Psoas muscle (tissue), 8 donors: ENCODE data around the gene SLC38A10. TPM values are rescaled to one million over a fixed set of nuclear protein-coding genes. Genes with fewer than 3 reads are reported as not detected.

Experiments used
- ATAC-seq, 4 donors: fragments of 200-7000 bp; cut with Tn5 transposase; one replicate each; pipeline ENCODE4 v1.9.1; 2020; ENCODE audit warnings: moderate library complexity in 3 of 4, mild to moderate bottlenecking in 2 of 4
- DNase-seq, 2 donors: peaks; one replicate each; pipeline ENCODE4 v3.0.0-alpha.2; 2020
- H3K27ac ChIP-seq: fragments of 200-600 bp; one replicate; pipeline ENCODE4 v1.8.0; 2022
- H3K27me3 ChIP-seq, 3 donors: fragments of 200-600 bp in 1 of 3; one replicate each; pipeline versions ENCODE4 v1.6.1 to v1.8.0; 2013 to 2022; ENCODE audit warnings: low read length in 2 of 3, mild to moderate bottlenecking in 2 of 3, moderate library complexity in 1 of 3; ENCODE audit not compliant: insufficient read depth in 3 of 3
- H3K36me3 ChIP-seq, 2 donors: fragments of 200-600 bp in 1 of 2; one replicate each; pipeline versions ENCODE4 v1.6.1 to v1.8.0; 2013 to 2022; ENCODE audit warnings: low read depth in 1 of 2, mild to moderate bottlenecking in 1 of 2, moderate library complexity in 1 of 2; ENCODE audit not compliant: insufficient read depth in 1 of 2
- H3K4me1 ChIP-seq: fragments of 200-600 bp; one replicate; pipeline ENCODE4 v1.8.0; 2022
- H3K4me3 ChIP-seq: fragments of 200-600 bp; one replicate; pipeline ENCODE4 v1.8.0; 2022; ENCODE audit warnings: mild to moderate bottlenecking
- H3K9me3 ChIP-seq: fragments of 200-600 bp; one replicate; pipeline ENCODE4 v1.8.0; 2022
- CTCF ChIP-seq: fragments of 200-600 bp; IDR thresholded peaks from one replicate; pipeline ENCODE4 v1.8.0; 2022; ENCODE audit warnings: antibody characterized with exemption
- WGBS, 3 donors: extraction: QIAGEN DNeasy Blood & Tissue Kit; methylation state at CpG; one replicate each; pipeline versions ENCODE4 v1.1.6 to v1.1.7; 2013; 5-methylcytosine and 5-hydroxymethylcytosine counted together
- intact Hi-C, 2 donors: fragments of 100-400 bp; cut with DNase I; formaldehyde crosslinking; loops; one replicate each; pipeline versions ENCODE4 v1.11.0 to v1.14.2; 2022
- polyA plus RNA-seq, 3 donors: library from polyadenylated mRNA; stranded (reverse); fragments of 200-250 nt; gene quantifications; one replicate each; pipeline ENCODE4 v1.2.3, GENCODE V29; 2013
- total RNA-seq, 4 donors: library from RNA; stranded (reverse); fragmentation: NEBNext Ultra II Directional in 2 of 4; extraction: Animal tissue kit (Norgen Biotek cat#: 25700) in 2 of 4; gene quantifications; one replicate each; pipeline versions ENCODE4 v1.2.1 to v1.2.4, GENCODE V29; 2021 to 2023
- donor health status: healthy with polysubstance abuse.
- donor health status: DM: no; HTN: no; CAD: no; lungs with moderate emphysema.
- donor health status: Bipolar disorder and iron deficiency.
- donor health status: healthy.
- donor health status: DM: yes; HTN: yes; CAD: no.
- donor health status: DM: no; HTN: no; CAD: no.
- donor health status: DM: no; HTN: no; CAD: no.
- donor health status: DM: yes; HTN: yes; CAD: no.

SLC38A10 gene
- total and polyA plus RNA-seq, 7 donors, result 16.7 to 40.6 (median 19.8) TPM

GRCh38 chr17:81314398-81315081 lies 19.4 kb upstream of the SLC38A10 start:
- DNase-seq (no peak), ATAC-seq (no peak)
- TF ChIP-seq CTCF, result no peak
- Histone ChIP-seq H3K27ac (no peak overlapping the region), H3K4me1 (peaks cover 13% of the 10 kb centered on the region), H3K4me3 (no peak overlapping the region), H3K36me3 (no peaks in the 10 kb centered on the region), H3K9me3 (no peaks in the 10 kb centered on the region), H3K27me3 (no peaks in the 10 kb centered on the region)
- intact Hi-C loops, result no loop called here
- WGBS, 3 donors, result 79 to 83% (median 80%) methylated on average over 21 of the region's 21 CpGs

GRCh38 chr17:81313776-81314397 lies 18.8 kb upstream of the SLC38A10 start:
- DNase-seq (no peak), ATAC-seq (no peak)
- intact Hi-C loops, result no loop called here
- peaks cover 15% of the 10 kb centered on the region for H3K4me1 ChIP-seq
- no peak overlapping the region for H3K4me3 ChIP-seq
- 84 to 90% (median 84%) methylated on average over 17 of the region's 17 CpGs for WGBS, 3 donors
- H3K27ac ChIP-seq, result no peak overlapping the region
- no peaks in the 10 kb centered on the region for H3K9me3 ChIP-seq
- TF ChIP-seq CTCF, result no peak
- no peaks in the 10 kb centered on the region for H3K36me3 ChIP-seq
- no peaks in the 10 kb centered on the region for H3K27me3 ChIP-seq

GRCh38 chr17:81312624-81313325 lies 17.7 kb upstream of the SLC38A10 start:
- no peak for ATAC-seq
- DNase-seq, result no peak
- no peak overlapping the region for H3K27ac ChIP-seq
- peaks cover 20% of the 10 kb centered on the region for H3K4me1 ChIP-seq
- intact Hi-C loops, result no loop called here
- TF ChIP-seq CTCF, result no peak
- no peaks in the 10 kb centered on the region for H3K36me3 ChIP-seq
- no peaks in the 10 kb centered on the region for H3K9me3 ChIP-seq
- H3K4me3 ChIP-seq, result no peak overlapping the region
- H3K27me3 ChIP-seq, result no peaks in the 10 kb centered on the region
- 91 to 94% (median 91%) methylated on average over 22 of the region's 22 CpGs for WGBS, 3 donors

GRCh38 chr17:81311946-81312345 lies 16.8 kb upstream of the SLC38A10 start:
- peaks cover 20% of the 10 kb centered on the region for H3K4me1 ChIP-seq
- no peak for TF ChIP-seq CTCF
- intact Hi-C loops, result no loop called here
- H3K27me3 ChIP-seq, result no peaks in the 10 kb centered on the region
- DNase-seq (no peak), ATAC-seq (no peak)
- H3K4me3 ChIP-seq, result no peak overlapping the region
- H3K36me3 ChIP-seq, result no peaks in the 10 kb centered on the region
- no peaks in the 10 kb centered on the region for H3K9me3 ChIP-seq
- 89 to 92% (median 92%) methylated on average over 14 of the region's 14 CpGs for WGBS, 3 donors
- H3K27ac ChIP-seq, result no peak overlapping the region
